NT2/D1 (cell line): ENCODE results near the gene FEZF2.

Experiments used
- DNase-seq: peaks from one replicate; pipeline ENCODE4 v3.0.0-alpha.2; 2011; ENCODE audit warnings: low read depth, low spot score
- H3K27me3 ChIP-seq: 2 replicates; pipeline ENCODE4 v1.6.0; 2011; ENCODE audit warnings: mild to moderate bottlenecking; ENCODE audit not compliant: insufficient read length, insufficient read depth
- H3K36me3 ChIP-seq: 2 replicates; pipeline ENCODE4 v1.6.1; 2011; ENCODE audit warnings: mild to moderate bottlenecking, low read length, mixed read lengths; ENCODE audit not compliant: insufficient read depth, insufficient read length
- H3K4me1 ChIP-seq: 2 replicates; pipeline ENCODE4 v1.5.1; 2011; ENCODE audit not compliant: insufficient read depth, insufficient read length
- H3K4me3 ChIP-seq: 2 replicates; pipeline ENCODE4 v1.5.1; 2011; ENCODE audit warnings: low read depth; ENCODE audit not compliant: insufficient read length
- H3K9ac ChIP-seq: 2 replicates; pipeline ENCODE4 v1.6.0; 2011; ENCODE audit warnings: low read depth; ENCODE audit not compliant: insufficient read length
- H3K9me3 ChIP-seq: 2 replicates; pipeline ENCODE4 v1.5.1; 2011; ENCODE audit warnings: mild to moderate bottlenecking, low read length; ENCODE audit not compliant: insufficient read depth
- SUZ12 ChIP-seq: IDR thresholded peaks from 2 replicates; pipeline ENCODE4 v1.6.1; 2011; ENCODE audit not compliant: insufficient read length, insufficient read depth; ENCODE audit errors: extremely low read depth
- YY1 ChIP-seq: IDR thresholded peaks from 2 replicates; pipeline ENCODE4 v1.6.1; 2011; ENCODE audit not compliant: insufficient read length, insufficient read depth
- ZNF274 ChIP-seq: IDR thresholded peaks from 2 replicates; pipeline ENCODE4 v1.6.1; 2011; ENCODE audit warnings: mild to moderate bottlenecking, low read depth, low read length

Gene FEZF2

DNA sequence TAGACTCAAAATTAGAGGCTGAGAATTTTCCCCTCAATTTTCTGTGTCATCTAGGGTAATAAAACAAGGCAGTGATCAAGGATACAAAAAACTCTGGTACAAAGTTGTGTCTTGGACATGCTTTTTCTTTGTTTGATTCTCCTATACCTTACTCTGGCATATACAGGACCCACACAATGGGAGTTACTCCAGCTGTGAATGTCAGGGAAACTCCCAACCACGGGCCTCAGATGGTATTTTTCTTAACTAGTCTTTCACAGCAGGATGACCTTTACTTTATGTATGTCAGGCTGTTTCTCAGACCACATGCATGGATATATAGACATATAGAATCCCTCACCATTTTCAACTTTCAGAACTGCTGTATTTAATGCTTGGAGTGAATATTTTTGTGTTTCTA is 41.3 kb downstream of the FEZF2 start:
- Histone ChIP-seq H3K27me3 (no peaks in the 10 kb centered on the region), H3K36me3 (peaks cover 3% of the 10 kb centered on the region), H3K4me1 (no peaks in the 10 kb centered on the region), H3K9ac (no peak overlapping the region), H3K4me3 (no peak overlapping the region), H3K9me3 (no peaks in the 10 kb centered on the region)
- DNase-seq: no peak
- TF ChIP-seq ZNF274: no peak
- TF ChIP-seq YY1: no peak
- TF ChIP-seq SUZ12: no peak

DNA sequence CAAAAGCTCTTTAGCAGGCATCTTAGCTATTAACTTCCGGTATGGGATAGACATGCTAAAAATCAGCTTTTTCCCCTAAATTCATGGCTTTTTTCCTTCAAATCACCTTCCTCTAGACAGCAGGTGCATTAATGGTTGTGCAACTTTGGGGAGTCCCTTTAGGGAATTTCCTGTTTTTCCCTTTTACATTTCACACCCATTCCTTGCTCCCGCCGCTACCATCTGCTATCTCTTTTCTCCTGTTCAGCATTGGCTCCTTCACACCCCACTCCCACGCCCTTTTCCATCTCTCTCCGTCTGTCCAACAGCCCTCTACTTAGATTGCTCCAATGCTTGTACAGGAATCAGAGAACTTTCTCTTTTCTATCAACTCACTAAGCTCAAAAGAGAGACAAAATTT is 43.4 kb downstream of the FEZF2 start:
- DNase-seq: no peak
- Histone ChIP-seq H3K4me1 (no peaks in the 10 kb centered on the region), H3K9me3 (no peaks in the 10 kb centered on the region), H3K27me3 (no peaks in the 10 kb centered on the region), H3K9ac (no peak overlapping the region), H3K36me3 (peaks cover 3% of the 10 kb centered on the region), H3K4me3 (no peak overlapping the region)
- no peak for TF ChIP-seq SUZ12
- TF ChIP-seq YY1: no peak
- no peak for TF ChIP-seq ZNF274

DNA sequence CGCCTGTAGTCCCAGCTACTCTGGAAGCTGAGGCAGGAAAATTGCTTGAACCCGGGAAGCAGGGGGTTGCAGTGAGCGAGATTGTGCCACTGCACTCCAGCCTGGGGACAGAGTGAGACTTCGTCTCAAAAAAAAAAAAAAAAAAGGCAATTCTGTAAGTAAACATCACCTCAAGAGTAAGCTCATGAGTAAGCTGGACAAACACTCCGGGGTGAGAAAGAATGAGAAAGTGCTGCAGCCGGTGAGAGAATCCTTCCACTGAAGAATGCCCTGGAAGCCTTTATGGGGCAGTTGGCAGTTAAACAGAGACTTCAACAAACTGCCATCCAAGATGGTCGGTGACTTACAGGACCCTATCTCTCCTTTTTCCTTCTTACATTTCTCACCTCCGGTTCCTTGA is 47.5 kb downstream of the FEZF2 start:
- Histone ChIP-seq H3K4me3 (no peak overlapping the region), H3K9ac (no peak overlapping the region), H3K4me1 (no peaks in the 10 kb centered on the region), H3K9me3 (peaks cover 7% of the 10 kb centered on the region; the same call in 1 of the 2 replicates), H3K36me3 (peaks cover 14% of the 10 kb centered on the region), H3K27me3 (no peaks in the 10 kb centered on the region)
- TF ChIP-seq SUZ12 (no peak), YY1 (no peak), ZNF274 (no peak)
- no peak for DNase-seq

DNA sequence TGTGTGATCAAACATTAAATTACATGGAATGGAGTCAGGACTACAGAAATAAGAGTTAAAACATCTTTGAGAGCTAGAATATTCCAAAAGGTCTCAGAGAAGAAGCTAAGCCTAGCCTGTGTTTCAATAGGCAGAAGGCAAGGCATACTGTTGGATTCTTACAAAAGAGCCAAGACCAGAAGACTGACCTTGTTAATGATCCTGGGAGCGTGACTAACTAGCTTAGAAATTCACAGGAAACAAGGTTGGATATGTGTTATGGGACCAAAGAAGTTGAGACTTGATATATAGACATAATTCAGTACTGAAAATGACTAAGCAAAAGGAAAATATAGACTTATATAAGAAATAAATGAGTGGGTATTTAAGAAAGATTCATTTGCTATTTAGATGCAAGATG is 50.1 kb downstream of the FEZF2 start:
- no peak overlapping the region for H3K9ac ChIP-seq
- TF ChIP-seq YY1 (no peak), ZNF274 (no peak), SUZ12 (no peak)
- no peak overlapping the region for H3K4me3 ChIP-seq
- DNase-seq: no peak
- no peaks in the 10 kb centered on the region for H3K4me1 ChIP-seq
- H3K27me3 ChIP-seq: no peaks in the 10 kb centered on the region
- H3K36me3 ChIP-seq: peaks cover 17% of the 10 kb centered on the region
- H3K9me3 ChIP-seq: peaks cover 24% of the 10 kb centered on the region
